Endothelial cell of umbilical vein (primary cell): ENCODE data around the gene GGT7. TPM values are rescaled to one million over a fixed set of nuclear protein-coding genes. Genes with fewer than 3 reads are reported as not detected.

Experiments used
- BruUV-seq: library from RNA; stranded (reverse); fragments of 400-500 nt; replicated peaks from 2 replicates; lab custom pipeline; 2021; lab: Mats Ljungman, UMichigan
- CTCF ChIA-PET: fragments of 300-600, 350-600 bp; sonication (Branson Sonifier 250); formaldehyde crosslinking; loops from one replicate; lab custom pipeline; 2021; ENCODE audit warnings: antibody characterized with exemption, inconsistent platforms; lab: Charles Lee
- POLR2A ChIA-PET: fragments of 300-600, 350-600 bp; sonication (Branson Sonifier 250); formaldehyde crosslinking; loops from one replicate; lab custom pipeline; 2021; ENCODE audit warnings: antibody characterized with exemption, inconsistent platforms; lab: Charles Lee
- DNase-seq: peaks from one replicate; pipeline ENCODE4 v3.0.0-alpha.2; 2011; ENCODE audit warnings: low read depth, low spot score
- FAIRE-seq: peaks from 2 replicates; lab custom pipeline; 2011; peaks lifted over from hg19 to GRCh38; lab: Jason Lieb, UNC
- H2AFZ ChIP-seq: 2 replicates; pipeline ENCODE4 v1.6.0; 2012; ENCODE audit warnings: low read depth, low read length, control low read depth, inconsistent platforms
- H3K27ac ChIP-seq: 2 replicates; pipeline ENCODE4 v1.5.1; 2011; ENCODE audit warnings: low read depth, mild to moderate bottlenecking, control low read depth, low read length, moderate library complexity; ENCODE audit not compliant: insufficient read depth
- H3K27me3 ChIP-seq, 2 experiments: 2 replicates each; pipeline versions ENCODE4 v1.6.0 to v1.6.1; 2011; ENCODE audit warnings: low read length in 2 of 2, mixed read lengths in 1 of 2; ENCODE audit not compliant: control insufficient read depth in 2 of 2, insufficient read depth in 2 of 2
- H3K36me3 ChIP-seq, 2 experiments: 2 replicates in 1 of 2; 3 replicates in 1 of 2; pipeline ENCODE4 v1.5.1; 2011; ENCODE audit warnings: low read length in 2 of 2, mild to moderate bottlenecking in 1 of 2, moderate library complexity in 1 of 2; ENCODE audit not compliant: control insufficient read depth in 2 of 2, insufficient read depth in 2 of 2; ENCODE audit errors: extremely low read depth in 1 of 2
- H3K4me1 ChIP-seq: 3 replicates; pipeline ENCODE4 v1.5.1; 2011; ENCODE audit warnings: mild to moderate bottlenecking, low read length; ENCODE audit not compliant: control insufficient read depth, insufficient read depth; ENCODE audit errors: extremely low read depth
- H3K4me2 ChIP-seq: 2 replicates; pipeline ENCODE4 v1.6.1; 2011; ENCODE audit warnings: low read length, control low read depth, mixed read lengths; ENCODE audit not compliant: insufficient read depth
- H3K4me3 ChIP-seq, 3 experiments: fragments of 200-600 bp in 1 of 3; sonication (generic), shearing (Covaris generic) in 1 of 3; replicated peaks in 1 of 3; 2 replicates each; pipeline ENCODE4 v1.5.1; 2011 to 2016; ENCODE audit warnings: control low read depth in 3 of 3, low read length in 3 of 3, mild to moderate bottlenecking in 2 of 3, inconsistent platforms in 1 of 3, low read depth in 1 of 3, moderate library complexity in 1 of 3; ENCODE audit not compliant: insufficient read depth in 1 of 3
- H3K79me2 ChIP-seq: 2 replicates; pipeline ENCODE4 v1.6.0; 2012; ENCODE audit warnings: low read length, inconsistent platforms; ENCODE audit not compliant: control insufficient read depth, insufficient read depth
- H3K9ac ChIP-seq: replicated peaks from 2 replicates; pipeline ENCODE3; 2011; ENCODE audit warnings: low read length, control low read depth; ENCODE audit not compliant: insufficient read depth; ENCODE audit errors: extremely low read depth
- H3K9me1 ChIP-seq: replicated peaks from 3 replicates; pipeline ENCODE4 v1.6.0; 2011; ENCODE audit warnings: mild to moderate bottlenecking, low read length; ENCODE audit not compliant: control insufficient read depth, insufficient read depth; ENCODE audit errors: extremely low read depth
- H3K9me3 ChIP-seq: replicated peaks from 2 replicates; pipeline ENCODE4 v1.5.1; 2012; ENCODE audit warnings: low read length, inconsistent platforms; ENCODE audit not compliant: control insufficient read depth, insufficient read depth
- H4K20me1 ChIP-seq: replicated peaks from 2 replicates; pipeline ENCODE3; 2011; ENCODE audit warnings: mild to moderate bottlenecking, low read length; ENCODE audit not compliant: control insufficient read depth, insufficient read depth; ENCODE audit errors: extremely low read depth
- CTCF ChIP-seq, 2 donors: IDR thresholded peaks; 1 replicate in 1 of 2; 2 replicates in 1 of 2; pipeline ENCODE4 v1.5.1; 2011; ENCODE audit warnings: low read length in 2 of 2, mild to moderate bottlenecking in 2 of 2, moderate library complexity in 2 of 2, control low read depth in 1 of 2, inconsistent platforms in 1 of 2, low read depth in 1 of 2; ENCODE audit not compliant: insufficient read depth in 1 of 2; ENCODE audit errors: extremely low read depth in 1 of 2
- EZH2 ChIP-seq: IDR thresholded peaks from 2 replicates; pipeline ENCODE4 v1.6.1; 2012; ENCODE audit warnings: borderline replicate concordance, low read depth, mild to moderate bottlenecking, moderate library complexity, low read length, inconsistent platforms; ENCODE audit not compliant: severe bottlenecking
- FOS ChIP-seq: IDR thresholded peaks from 2 replicates; pipeline ENCODE4 v1.6.1; 2011; ENCODE audit warnings: mild to moderate bottlenecking, low read length, moderate library complexity, borderline replicate concordance; ENCODE audit not compliant: insufficient read depth
- GATA2 ChIP-seq: IDR thresholded peaks from 2 replicates; pipeline ENCODE4 v1.7.0; 2011; ENCODE audit warnings: low read depth, mild to moderate bottlenecking, moderate library complexity, mixed read lengths, low read length; ENCODE audit not compliant: insufficient read length, insufficient read depth
- JUN ChIP-seq: IDR thresholded peaks from 2 replicates; pipeline ENCODE4 v1.6.1; 2011; ENCODE audit warnings: borderline replicate concordance, low read depth; ENCODE audit not compliant: insufficient read length, insufficient read depth
- MAX ChIP-seq: IDR thresholded peaks from 2 replicates; pipeline ENCODE4 v1.6.1; 2011; ENCODE audit not compliant: insufficient read depth, insufficient read length
- MYC ChIP-seq: IDR thresholded peaks from one replicate; pipeline ENCODE4 v1.6.1; 2011; ENCODE audit warnings: mild to moderate bottlenecking, low read depth, low read length
- POLR2A ChIP-seq: IDR thresholded peaks from 2 replicates; pipeline ENCODE4 v1.6.1; 2012; ENCODE audit warnings: low read depth, mild to moderate bottlenecking, control low read depth, low read length
- POLR2AphosphoS5 ChIP-seq: IDR thresholded peaks from 2 replicates; pipeline ENCODE4 v1.6.1; 2012; ENCODE audit warnings: low read depth, mild to moderate bottlenecking, control low read depth, low read length, moderate library complexity; ENCODE audit not compliant: insufficient read depth
- dilution Hi-C: fragments of 300-500 bp; cut with MboI; formaldehyde crosslinking; loops from one replicate; pipeline ENCODE4 v1.15.0; 2019; ENCODE audit warnings: low sequenced_read_pairs; ENCODE audit not compliant: extremely low pct_ligation_motif_present
- intact Hi-C: fragments of 100-400 bp; cut with micrococcal nuclease; formaldehyde crosslinking; loops from one replicate; pipeline ENCODE4 v1.10.0; 2022
- polyA plus RNA-seq, 4 experiments: library from polyadenylated mRNA; depleted of rRNA in 3 of 4; stranded (reverse) in 3 of 4; unstranded in 1 of 4; fragments of >200 nt; gene quantifications; 2 replicates each; pipeline versions ENCODE4 v1.2.1 to v1.2.3, GENCODE V29; 2011 to 2012; ENCODE audit warnings: missing spikeins in 1 of 4
- total RNA-seq: library from RNA; stranded (reverse); gene quantifications from 2 replicates; pipeline ENCODE4 v1.2.3, GENCODE V29; 2021

The GGT7 gene
- total and polyA plus RNA-seq, 2 donors (not counting 3 experiments of a cell fraction or from before 2014, with no cell fraction given) = 4.1 to 5.0 TPM

GRCh38 chr20:34892671-34893070, 20.0 kb upstream of the GGT7 start:
- H4K20me1 ChIP-seq = no peaks in the 10 kb centered on the region
- H3K27me3 ChIP-seq = no peaks in the 10 kb centered on the region
- H3K27ac ChIP-seq = no peak overlapping the region
- H3K9me1 ChIP-seq = no peaks in the 10 kb centered on the region
- H2AFZ ChIP-seq = no peak overlapping the region
- no peak overlapping the region for H3K9ac ChIP-seq
- H3K79me2 ChIP-seq = peaks cover 2% of the 10 kb centered on the region
- BruUV-seq = no TSS peak
- FAIRE-seq = no peak
- no peak for TF ChIP-seq MYC
- no peak for TF ChIP-seq GATA2
- TF ChIP-seq EZH2 = no peak
- no peak for TF ChIP-seq POLR2A
- TF ChIP-seq POLR2AphosphoS5 = no peak
- TF ChIP-seq MAX = no peak
- no peak for TF ChIP-seq CTCF (IDR thresholded peaks at IDR 0.05; ENCODE audit: extremely low read depth in 1 of 2, insufficient read depth in 1 of 2, low read depth in 1 of 2, low read length in 2 of 2)
- TF ChIP-seq JUN = no peak
- no peak for TF ChIP-seq FOS
- H3K4me1 ChIP-seq = peaks cover 3% of the 10 kb centered on the region
- no peaks in the 10 kb centered on the region for H3K9me3 ChIP-seq
- no peak overlapping the region for H3K4me3 ChIP-seq
- dilution Hi-C loops (no loop called here), intact Hi-C loops (no loop called here)
- DNase-seq = no peak
- ChIA-PET POLR2A (interaction anchor here (0.6 kb wide), 1 partner anchor 29 kb away, joined by 4 read pairs; no protein-coding TSS in a partner anchor), CTCF (interaction anchor here (1.3 to 1.6 kb wide), 3 partner anchors 14 to 39 kb away, joined by 3 to 4 read pairs (median 4); no protein-coding TSS in a partner anchor)
- peaks cover 0 to 2% of the 10 kb centered on the region in 2 experiments for H3K36me3 ChIP-seq
- H3K4me2 ChIP-seq = no peak overlapping the region
